HG02610 (cell line): ENCODE data around the gene NISCH.

ENCODE experiments used
- ATAC-seq: cut with Tn5 transposase; IDR thresholded peaks from one replicate; pipeline ENCODE4 v1.9.1; 2021; ENCODE audit warnings: mild to moderate bottlenecking, moderate library complexity; ENCODE audit not compliant: unreplicated experiment

NISCH gene

DNA sequence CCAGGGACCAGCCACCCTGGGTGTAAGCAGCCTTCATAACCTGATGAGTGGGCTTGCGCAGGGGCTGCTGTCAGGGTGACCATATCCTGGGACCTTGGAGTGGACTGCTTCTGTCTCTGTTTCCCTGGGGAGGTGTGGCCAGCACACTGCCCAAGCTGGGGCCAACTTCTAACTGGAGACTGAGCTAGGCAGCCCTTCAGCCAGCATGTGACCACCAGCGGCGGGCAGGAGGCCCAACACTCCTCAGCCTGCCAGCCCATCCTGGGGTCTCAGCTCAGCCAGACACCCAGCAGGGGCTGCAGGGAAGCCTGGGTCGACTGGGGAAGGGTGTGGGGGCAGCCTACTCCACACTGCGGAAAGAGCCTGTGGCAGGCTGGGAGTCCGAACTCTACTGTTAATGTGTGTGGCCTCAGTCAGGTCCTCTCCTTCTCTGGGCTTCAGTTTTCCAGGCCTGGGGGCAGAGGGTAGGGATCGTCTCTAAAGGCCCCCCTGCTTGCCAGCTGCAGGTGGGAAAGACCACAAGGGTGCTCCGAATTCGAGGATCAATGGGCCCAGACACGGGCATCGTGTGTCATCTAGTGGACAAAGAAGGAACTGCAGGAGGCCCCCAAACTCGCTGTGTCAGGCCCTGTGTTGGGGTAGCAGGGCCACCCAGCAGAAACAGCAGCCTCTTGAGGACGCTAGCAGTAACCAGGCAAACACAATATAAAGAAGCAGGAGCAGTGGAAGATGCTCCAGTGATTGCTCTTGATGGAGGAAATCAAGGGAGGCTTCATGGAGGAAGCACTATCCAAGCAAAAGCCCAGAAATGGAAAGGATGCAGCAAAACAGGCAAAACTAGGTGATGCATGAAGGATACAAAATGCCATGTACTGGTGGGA lies 8.5 kb upstream of the NISCH start:
- no peak for ATAC-seq

DNA sequence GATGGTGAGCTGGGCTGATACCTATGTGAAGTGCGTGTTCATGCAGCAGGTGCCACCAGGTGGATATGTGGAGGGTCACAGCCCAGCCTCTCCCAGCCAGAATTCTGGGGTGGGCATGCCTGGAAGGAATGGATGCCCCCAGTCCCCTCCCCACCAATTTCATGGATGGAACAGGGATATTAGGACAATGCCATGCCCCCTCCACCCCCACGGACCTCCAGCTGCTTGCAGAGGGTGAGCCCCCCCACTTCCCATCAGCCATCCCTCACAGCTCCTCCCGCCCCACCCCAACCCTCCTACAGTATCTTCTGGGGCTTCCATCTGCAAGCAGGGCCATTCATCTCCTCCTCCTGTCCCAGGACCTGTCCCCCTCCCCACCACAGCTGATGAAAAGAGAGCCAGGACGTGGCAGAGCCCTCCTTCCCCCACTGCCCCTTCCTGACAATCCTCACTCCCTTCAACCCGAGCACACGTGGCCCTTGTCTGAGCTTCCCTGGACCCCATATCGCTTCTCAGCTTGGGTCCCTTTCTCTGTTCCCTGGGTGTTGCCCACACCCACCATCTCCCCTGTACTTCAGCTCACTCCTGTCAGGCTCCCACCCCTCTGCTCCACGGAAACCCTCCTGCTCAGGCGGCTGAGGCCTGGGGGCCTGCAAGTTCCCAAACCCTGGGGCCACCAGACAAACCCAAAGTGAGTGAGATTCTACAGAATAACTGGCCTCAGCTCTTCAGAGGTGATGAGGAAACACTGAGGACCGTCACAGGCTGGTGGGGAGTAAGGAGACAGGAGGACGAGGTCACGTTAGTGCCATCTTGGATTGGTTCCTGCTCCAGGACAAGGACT lies 7.7 kb upstream of the NISCH start:
- no peak for ATAC-seq

DNA sequence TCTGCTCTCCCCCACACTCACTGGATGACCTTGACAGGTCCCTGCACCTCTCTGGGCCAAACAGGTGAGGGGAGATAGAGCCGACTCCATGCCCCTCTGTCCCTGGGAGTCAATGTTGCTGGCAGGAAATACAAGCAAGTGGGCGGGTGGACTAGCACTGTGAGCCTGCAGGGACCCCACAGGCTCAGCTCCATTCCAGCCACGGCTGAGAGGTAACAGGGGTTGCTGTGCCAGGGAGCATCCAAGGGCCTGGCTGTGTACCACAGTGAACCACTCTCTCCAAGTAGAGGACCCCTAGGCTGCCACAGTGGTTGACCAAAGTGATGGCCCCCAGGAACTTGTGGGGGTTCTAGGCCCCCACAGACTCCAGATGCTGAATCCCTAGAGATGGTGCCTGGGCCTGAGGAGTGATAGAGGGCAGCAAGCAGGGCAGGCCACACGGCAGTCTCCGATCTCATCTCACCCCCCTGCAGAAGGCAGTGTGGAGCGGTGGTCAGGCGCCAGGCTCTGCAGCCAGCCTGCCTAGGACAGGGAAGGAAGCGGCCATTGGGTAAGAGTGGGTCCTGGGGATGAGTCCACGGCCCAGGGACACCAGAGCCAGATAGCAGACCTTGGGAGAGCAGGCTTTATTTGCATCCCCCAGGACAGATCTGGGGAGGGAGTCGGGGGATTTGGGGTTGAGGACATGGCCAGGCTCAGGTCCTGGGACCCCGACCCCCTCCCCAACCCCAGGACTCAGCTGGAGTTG lies 4.7 kb upstream of the NISCH start:
- no peak for ATAC-seq

GRCh38 chr3:52451237-52452083 lies 3.9 kb upstream of the NISCH start:
- no peak for ATAC-seq

DNA sequence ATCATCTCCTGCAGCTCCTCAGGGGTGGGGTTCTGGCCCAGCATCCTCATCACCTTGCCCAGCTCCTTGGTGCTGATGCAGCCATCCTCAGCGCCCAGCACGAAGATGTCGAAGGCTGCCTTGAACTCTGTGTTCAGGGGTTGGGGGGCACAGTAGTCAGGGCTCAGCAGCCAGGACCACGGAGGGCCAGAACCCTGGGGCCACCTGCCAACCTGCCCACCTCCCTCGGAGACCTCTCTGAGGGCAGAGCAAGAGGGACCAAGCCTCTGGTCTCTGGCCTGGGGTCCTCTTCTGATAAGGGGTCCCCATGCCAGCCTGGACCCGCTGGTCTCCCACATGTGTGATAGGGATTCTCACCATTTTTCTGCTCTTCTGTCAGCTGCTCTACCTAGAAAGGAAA lies 3.3 kb upstream of the NISCH start:
- no peak for ATAC-seq

GRCh38 chr3:52452570-52453221 lies 2.7 kb upstream of the NISCH start:
- no peak for ATAC-seq

DNA sequence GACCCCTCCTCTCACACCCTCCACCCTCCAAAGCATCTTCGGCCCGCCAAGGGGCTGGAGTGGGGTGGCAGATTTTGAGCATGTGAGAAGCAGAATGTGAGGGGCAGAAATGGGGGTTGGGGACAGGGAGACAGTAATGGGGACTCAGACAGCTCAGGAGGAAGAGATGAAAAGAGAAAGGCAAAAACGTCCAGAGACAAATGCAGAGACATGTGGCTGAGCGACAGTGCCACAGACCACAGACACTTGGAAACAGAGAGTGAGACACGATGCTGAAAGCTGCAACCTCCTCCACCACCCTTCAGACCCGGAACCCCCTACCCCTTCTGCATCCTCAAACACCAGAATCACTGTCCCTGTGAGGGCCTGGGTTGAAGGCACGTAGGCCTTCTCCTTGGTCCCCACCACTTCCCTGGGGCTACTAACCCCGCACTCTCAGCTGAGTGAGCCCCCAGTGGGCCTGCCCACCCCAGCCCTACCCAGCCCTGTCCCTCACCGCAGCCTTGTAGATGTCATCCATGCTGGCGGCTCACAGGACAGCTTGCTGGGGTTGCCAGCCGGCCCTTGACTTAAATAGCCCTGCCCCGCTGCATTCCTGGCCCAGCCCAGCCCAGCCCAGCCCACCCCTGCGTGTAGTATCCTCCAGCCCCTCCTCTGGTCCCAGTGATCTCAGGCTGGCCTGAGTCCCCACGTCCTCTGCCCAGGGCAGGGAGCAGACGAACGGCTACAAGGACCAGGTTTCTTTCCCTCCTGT lies 1.7 kb upstream of the NISCH start, which contains the start of gene TNNC1:
TSS of gene TNNC1 (minus strand) at position 546 of the 754 bp plus-strand sequence. CDS start at position 520, 26 bp downstream.
- no peak for ATAC-seq

- ATAC-seq, result no peak
Measured at GRCh38 chr3:52454250-52454937, 1.0 kb upstream of the NISCH start.

DNA sequence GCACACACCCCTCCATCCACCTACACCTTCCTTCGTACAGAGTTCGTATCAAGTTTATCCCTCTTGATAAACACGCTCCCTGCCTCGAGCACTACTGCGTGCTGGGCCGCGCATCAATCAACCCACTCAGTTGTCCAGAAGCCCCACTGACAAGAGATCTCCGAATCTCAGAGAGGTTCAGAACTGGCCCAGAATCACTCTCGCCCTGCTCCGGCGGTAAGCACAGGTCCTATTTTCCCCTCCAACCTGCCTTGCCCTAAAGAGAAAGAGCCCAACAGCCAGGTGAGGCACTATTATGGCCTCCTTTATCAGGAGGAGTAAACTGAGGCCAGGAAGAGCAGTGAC lies 494 bp upstream of the NISCH start:
- no peak for ATAC-seq

- ATAC-seq, result no peak
Measured at GRCh38 chr3:52456169-52456799, 880 bp downstream of the NISCH start.

DNA sequence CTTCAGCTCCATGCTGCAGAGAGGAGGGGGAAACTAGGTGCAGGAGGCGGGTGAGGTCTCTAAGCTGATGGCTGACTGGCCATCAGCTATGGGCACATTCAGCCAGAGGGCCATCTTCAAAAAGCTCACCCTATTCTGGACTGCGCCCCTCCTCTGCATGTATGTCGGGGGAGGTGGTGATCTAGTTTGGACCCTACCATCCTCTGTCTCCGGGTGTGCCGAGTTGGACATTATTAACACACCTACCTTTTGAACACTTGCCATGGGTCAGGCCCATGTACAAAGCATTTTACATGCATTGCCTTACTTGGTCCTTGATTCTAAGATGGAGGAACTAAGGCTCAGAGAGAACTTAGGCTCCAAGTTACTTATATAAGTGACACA lies 1.4 kb downstream of the NISCH start:
- ATAC-seq, result no peak

- no peak for ATAC-seq
Measured at GRCh38 chr3:52458031-52458760, 2.8 kb downstream of the NISCH start.

GRCh38 chr3:52458770-52459545 lies 3.6 kb downstream of the NISCH start:
- no peak for ATAC-seq

- ATAC-seq, result no peak
Measured at GRCh38 chr3:52461874-52462273, 6.5 kb downstream of the NISCH start.

- ATAC-seq, result no peak
Measured at GRCh38 chr3:52463416-52463815, 8.0 kb downstream of the NISCH start.

- ATAC-seq, result no peak
Measured at GRCh38 chr3:52468336-52468735, 12.9 kb downstream of the NISCH start.

- no peak for ATAC-seq
Measured at GRCh38 chr3:52469001-52469400, 13.6 kb downstream of the NISCH start.
